Measurements from ENCODE around the gene SYT15.
"Not testable (repeated sequence)": the region's sequence is repeated elsewhere in the genome, so short reads cannot be mapped to it uniquely, and the experiment has no call there.

The SYT15 gene

DNA sequence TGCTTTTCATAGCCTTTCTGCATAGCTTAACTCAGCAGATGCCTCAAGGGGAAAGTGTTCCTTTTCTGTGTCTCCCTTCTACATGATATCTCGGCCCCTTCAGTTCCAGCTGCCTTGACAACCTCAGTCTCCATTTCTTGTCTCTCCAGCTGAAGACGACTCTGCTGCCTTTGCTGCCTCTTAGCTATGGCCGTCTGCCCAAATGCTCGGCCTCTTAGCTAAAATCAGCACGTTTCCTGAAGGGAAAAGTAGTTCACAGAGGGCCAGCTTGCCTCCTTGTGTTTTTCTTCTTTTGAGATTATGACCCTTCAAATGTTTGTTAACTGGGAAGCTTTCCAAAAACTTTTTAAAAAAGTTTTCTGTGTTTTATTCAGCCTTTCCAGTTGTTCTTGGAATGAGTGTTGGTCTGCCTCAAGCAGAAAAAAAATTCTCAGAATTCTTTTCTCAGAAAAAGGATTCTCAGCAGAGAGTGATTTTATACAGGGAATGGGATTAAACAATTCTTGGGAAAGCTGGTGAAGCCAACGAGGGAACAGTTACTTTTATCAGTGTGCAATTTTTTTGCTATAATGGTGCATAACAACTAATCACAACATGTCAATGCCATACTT lies 15.6 kb downstream of the SYT15 start:
- not testable (repeated sequence) for DNase-seq

DNA sequence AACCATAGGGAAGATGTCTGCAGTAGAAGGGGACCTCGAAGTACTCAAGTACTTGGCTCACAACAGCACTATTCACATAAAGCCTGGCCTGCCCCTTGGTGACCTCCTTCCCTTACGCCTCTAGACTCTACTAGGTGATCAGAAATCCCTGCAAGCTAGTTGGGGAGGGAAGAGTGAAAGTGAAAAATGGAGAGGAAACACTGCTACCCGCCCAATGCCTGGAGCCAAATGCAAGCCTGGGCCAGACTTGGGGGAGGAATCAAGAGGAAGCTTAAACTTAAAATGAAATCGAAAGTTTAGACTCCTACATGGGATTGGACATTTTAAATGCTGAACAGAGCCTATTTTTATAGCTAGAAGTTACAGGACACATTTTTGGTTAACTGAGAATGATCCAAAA lies 17.6 kb downstream of the SYT15 start:
- DNase-seq = not testable (repeated sequence)

DNA sequence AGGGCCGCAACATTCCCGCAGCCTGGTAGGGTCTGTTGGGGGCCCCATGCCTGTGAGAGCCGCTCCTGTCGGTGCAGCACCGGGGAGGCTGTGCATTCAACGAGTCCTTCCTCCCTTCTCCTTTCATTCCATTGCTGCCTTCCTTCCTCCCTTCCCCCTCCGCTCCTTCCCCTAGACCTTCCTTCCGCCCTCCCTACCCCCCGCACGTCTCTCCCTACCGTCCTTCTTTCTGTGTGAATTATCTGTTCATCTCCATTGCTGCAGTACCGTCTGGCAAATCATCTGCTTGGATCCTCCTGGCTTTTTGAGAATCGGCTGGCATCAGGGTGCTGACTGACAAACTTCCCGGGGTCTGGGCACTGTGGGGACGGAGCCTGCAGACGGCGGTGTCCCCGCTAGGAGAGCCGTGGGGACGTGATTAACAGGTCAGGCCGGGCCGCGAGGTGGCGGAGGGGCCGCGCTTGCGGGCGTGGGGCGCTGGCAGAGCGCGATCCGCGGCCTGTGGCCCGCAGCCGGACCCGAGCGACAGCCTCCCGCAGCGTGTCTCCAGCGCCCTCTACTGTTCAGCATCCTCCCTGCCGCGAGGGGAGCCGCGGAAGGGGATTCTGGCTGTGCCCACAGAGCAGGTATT lies 18.8 kb downstream of the SYT15 start:
- not testable (repeated sequence) for DNase-seq

DNA sequence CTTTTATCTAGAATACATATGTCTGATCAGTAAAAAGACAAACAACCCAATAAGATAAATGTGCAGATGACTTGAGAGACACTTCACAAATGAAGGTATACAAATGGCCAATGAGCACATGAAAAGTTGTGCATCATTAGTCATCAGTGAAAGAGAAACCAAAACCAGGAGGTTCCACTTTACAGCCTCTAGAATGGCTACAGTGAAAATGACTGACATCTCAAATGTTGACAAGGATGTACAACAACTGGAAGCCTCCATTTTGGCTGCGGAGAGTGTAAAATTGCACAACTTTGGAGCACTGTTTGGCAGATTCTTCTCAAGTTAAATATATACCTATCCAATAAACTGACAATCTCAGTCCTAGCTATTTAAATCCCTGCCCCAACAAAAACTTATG lies 21.6 kb downstream of the SYT15 start:
- not testable (repeated sequence) for DNase-seq

DNA sequence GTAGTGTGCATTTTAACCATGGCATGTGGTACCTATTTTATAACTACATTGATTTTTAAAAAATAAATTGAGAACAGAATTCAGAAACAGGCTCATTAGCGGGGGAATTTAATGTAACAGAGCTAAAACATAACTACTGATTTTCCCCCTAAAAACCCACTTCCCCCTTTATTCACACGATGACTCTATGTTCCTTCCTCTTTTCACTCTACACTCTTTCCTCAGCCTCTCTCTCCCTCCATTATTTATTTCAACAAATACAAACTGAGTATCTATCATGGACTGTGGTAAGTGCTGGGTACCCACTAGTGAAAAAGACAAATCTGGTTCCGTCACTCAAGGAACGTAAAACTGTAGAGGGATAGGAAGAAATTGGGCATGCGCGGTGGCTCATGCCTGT lies 36.6 kb downstream of the SYT15 start:
- not testable (repeated sequence) for DNase-seq

DNA sequence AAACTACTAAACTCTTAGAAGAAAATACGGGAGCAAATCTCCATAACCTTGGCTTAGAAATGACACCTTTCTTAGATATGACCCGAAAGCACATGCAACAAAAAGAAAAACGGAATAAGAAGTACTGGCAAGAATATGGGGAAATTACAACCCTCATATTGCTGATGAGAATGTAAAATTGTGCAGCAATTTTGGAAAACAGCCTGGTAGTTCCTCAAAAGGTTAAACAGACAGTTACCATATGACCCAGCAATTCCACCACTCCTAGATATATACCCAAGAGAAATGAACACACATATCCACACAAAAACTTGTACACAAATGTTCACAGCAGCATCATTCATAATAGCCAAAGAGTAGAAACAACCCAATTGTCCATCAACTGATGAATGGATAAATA lies 37.3 kb downstream of the SYT15 start:
- not testable (repeated sequence) for DNase-seq

DNA sequence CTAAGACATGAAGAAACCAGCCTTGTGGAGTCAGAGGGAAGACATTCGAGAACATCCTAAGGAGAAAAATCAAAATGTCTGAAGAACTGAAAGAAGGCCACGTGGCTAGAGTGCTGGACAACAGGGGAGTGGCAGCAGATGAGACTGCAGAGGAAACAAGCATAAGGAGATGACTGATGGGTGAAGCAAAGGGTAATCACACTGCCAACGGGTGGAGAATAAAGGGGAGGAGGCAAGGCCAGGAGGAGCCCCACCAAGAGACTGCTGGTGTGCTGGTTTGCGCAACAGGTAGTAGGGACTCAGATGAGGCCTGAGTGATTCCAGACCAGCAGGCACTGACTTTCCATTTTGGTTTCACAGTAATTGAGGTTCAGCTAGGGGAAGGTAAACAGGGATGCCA lies 38.2 kb downstream of the SYT15 start:
- not testable (repeated sequence) for DNase-seq

DNA sequence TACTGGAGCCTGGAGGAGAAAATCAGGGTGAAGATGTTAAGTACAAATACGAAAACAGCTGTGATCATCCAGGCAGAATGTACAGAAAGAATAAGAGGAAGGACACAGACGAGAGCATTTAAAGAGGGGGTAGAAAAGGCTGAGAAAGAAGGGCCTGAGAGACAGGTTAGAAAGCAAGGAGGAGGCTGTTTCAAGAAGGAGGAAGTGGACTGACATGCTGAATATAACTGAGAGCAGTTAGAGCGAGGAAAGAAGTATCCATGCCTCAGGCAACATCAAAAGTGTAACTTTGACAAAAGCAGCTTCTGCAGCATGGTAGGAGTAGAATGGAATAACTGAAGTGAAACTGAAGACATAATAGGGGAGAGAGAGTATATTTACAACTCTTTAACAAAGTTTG lies 39.0 kb downstream of the SYT15 start:
- not testable (repeated sequence) for DNase-seq

DNA sequence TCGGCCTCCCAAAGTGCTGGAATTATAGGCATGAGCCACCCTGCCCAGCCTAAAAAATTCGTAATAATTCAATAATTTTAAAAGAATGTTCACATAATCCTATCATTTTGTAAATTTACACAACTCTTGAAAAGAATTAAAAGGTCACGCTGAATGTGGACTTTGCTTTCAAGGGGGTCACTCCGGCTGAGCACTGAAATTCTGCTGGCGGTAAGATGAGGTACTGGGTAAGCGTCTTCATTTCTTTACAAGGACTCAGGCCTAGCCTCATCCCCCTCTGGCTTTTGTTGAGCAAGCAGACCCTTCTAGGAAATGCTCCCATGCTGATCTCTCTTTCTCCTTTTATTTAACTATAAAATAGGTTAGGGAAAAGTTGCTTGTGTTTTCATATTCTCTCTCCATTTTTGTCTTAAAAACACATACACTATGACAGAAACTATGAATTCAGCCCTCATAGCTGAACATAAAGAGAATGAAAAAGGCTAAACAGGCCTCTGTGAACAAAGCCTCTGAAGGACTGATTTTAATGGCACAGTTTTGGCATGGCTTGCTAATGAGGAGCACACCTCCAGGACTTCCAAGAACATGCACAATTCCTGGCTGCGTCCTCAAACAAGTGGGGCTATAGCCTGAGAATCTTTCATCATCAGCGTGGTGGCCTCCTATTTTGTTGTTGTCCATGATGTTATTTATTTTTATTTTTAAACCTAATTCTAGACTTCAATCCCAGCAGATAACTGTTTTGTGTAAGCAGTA lies 45.1 kb downstream of the SYT15 start:
- not testable (repeated sequence) for DNase-seq

DNA sequence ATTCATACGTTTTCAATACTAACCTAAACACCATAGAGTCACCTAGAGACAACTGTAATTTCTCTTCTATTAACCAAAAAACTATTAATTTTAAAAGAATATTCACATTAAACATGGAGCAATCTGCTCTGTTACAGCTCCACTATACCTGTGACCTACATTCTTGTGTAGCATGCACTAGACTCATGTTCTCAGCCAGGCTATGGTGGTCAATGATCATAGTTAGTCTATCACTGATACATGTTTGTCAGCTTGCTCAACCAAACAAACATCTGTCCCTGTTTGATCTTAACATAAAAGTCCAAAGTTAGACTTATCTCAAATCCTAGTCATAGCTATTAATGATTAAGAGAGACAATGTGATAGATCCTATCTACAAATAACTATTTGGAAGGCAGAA lies 50.9 kb downstream of the SYT15 start:
- not testable (repeated sequence) for DNase-seq

DNA sequence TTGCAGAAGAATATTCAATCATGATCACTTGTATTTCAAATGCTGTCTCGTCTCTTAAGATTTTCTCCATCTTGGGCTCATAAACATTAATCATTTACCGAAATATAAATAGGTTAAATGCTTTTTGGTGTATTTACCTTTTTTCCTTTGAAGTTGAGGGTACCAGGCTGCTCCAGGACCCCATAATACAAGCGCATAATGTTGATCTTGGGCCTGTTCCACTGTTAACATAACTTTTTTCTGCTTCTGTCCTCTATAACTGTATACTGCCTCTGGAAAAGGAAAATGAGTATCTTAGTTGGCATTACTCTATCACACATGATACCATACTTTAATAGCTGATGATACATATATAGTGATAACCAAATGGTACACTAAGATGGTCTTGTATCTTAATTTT lies 51.9 kb downstream of the SYT15 start:
- not testable (repeated sequence) for DNase-seq

DNA sequence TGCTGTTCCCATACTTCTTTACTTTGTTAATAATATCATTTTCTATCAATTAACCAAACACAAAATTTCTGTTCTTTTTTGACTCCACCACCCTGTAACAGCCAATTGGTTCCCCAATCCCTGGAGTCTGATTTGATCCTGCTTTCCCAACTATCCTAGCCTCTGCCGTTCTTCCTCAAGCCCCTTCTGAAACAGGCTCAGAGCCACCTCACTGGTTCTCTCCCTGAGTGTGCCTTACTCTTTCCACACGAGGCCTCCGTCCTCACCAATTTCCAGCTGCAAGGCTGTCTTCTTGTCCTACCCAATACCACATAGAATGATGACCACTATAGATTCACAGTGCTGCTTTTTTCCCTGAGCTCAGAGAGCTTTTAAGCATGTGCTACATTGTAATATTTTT lies 52.8 kb downstream of the SYT15 start:
- DNase-seq = not testable (repeated sequence)

DNA sequence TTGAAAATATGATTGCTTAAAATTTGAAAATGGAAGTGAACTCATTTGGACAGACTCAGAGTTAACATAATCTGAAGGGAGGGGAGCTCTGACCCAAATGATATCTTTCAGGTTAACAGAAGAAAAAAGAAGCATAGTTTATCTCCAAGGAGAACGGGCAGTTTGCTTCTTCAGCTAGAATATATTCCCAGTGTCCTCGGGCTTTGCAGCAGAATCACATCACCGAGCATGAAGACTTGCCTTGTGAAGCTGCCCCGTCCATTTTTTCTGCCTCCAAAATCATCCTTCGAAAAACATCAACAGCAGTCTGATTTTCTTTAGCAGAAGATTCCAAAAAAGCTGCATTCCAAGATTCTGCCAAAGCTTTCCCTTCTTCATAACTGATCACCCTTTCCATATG lies 55.8 kb downstream of the SYT15 start:
- DNase-seq = not testable (repeated sequence)

DNA sequence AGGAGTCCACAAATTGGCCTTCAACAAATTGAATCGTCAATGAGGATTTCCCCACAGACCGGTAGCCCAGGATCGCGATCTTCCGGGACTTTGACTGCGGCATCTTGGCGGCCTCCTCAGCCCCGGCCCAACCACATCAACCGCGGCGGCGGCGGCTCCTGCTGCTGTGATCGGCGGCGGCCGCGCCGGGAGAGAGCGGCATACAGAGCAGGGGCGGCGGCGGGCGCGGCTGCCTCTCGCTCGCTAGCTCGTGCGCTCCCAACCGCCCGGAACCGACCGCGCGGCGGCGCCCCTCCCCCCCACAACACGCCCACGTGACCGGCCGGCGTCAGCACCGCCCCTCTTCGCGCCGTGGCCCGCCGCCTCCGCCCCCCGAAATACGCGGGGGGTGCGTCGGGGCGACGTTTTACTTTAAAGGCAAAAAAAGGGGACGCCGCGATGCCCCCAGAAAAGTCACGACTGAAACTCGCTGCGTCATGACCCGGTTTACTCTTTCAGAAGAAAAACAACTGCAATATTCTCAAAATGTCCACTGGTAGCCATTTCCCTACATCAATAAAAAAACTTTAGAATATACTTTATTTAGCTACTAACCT lies 56.5 kb downstream of the SYT15 start:
- not testable (repeated sequence) for DNase-seq

DNA sequence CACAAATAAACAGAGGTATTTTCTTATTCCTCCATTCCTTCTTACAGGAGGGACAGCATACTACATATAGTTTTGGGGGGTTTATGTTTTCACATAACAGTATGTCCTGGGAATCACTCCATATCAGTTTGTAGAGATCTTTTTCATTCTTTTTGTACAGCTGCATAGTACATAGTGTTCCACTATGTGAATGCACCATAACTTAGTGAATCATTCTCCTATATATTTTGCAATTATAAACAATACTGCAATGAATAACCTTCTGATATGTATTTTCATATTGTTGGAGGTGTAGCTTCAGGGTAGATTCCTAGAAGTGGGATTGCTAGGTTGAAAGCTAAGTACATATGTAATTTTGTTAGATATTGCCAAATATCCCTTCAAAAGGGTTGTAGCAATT lies 61.1 kb downstream of the SYT15 start:
- not testable (repeated sequence) for DNase-seq

All from NCI-H446 treated with DMSO at 0.1 percent for 48 hours (cell line).